NCI-H748 (cell line): Measurements from ENCODE around the gene TANGO6.

Experiments
- DNase-seq: peaks from one replicate; lab custom pipeline; 2025; ENCODE audit not compliant: unreplicated experiment; lab: John Stamatoyannopoulos, UW

TANGO6 gene

GRCh38 chr16:69088684-69089083 is 245.4 kb downstream of the TANGO6 start:
- DNase-seq: no peak

GRCh38 chr16:69089091-69089910 is 246.0 kb downstream of the TANGO6 start:
- no peak for DNase-seq

- peak; percentile 87 for DNase-seq
Measured at GRCh38 chr16:69093974-69094373, 250.6 kb downstream of the TANGO6 start.

GRCh38 chr16:69094501-69094900 is 251.2 kb downstream of the TANGO6 start:
- DNase-seq: no peak

- DNase-seq: no peak
Measured at GRCh38 chr16:69095193-69095592, 251.9 kb downstream of the TANGO6 start.

- DNase-seq: peak; percentile 38
Measured at GRCh38 chr16:69100071-69100691, 256.9 kb downstream of the TANGO6 start.

GRCh38 chr16:69105501-69106361 is 262.4 kb downstream of the TANGO6 start, which contains the start of gene HAS3:
HAS3 (plus strand) TSS chr16:69105653; CDS start chr16:69109396, 3,743 bp downstream.
- peak; percentile 74 for DNase-seq

- DNase-seq: peak; percentile 53
Measured at GRCh38 chr16:69106491-69107315, 263.4 kb downstream of the TANGO6 start.

GRCh38 chr16:69107316-69107962 is 264.1 kb downstream of the TANGO6 start:
- peak; percentile 57 for DNase-seq

- DNase-seq: peak; percentile 10
Measured at GRCh38 chr16:69108064-69108904, 265.0 kb downstream of the TANGO6 start.

GRCh38 chr16:69108905-69109252 is 265.5 kb downstream of the TANGO6 start:
- DNase-seq: no peak

- DNase-seq: no peak
Measured at GRCh38 chr16:69109486-69110270, 266.3 kb downstream of the TANGO6 start.

GRCh38 chr16:69110406-69110805 is 267.1 kb downstream of the TANGO6 start:
- no peak for DNase-seq

GRCh38 chr16:69111216-69111875 is 268.0 kb downstream of the TANGO6 start:
- DNase-seq: no peak

GRCh38 chr16:69111876-69112230 is 268.5 kb downstream of the TANGO6 start:
- DNase-seq: no peak

- peak; percentile 45 for DNase-seq
Measured at GRCh38 chr16:69112285-69113129, 269.2 kb downstream of the TANGO6 start.

GRCh38 chr16:69113216-69113615 is 269.9 kb downstream of the TANGO6 start:
- no peak for DNase-seq
